Measurements from ENCODE around the gene COA7. TPM values are rescaled to one million over a fixed set of nuclear protein-coding genes. Genes with fewer than 3 reads are reported as not detected.

COA7 gene
- total RNA-seq, 1 experiment from 2014 or later, result 13.0 TPM

GRCh38 chr1:52667984-52668383 is 30.2 kb downstream of the COA7 start:
- Histone ChIP-seq H3K79me2 (ENCODE audit: low read length) (no peaks in the 10 kb centered on the region), H3K9ac (ENCODE audit: low read length) (no peak overlapping the region), H2AFZ (ENCODE audit: low read length) (no peak overlapping the region), H3K27ac (ENCODE audit: low read length) (no peak overlapping the region), H4K20me1 (ENCODE audit: low read length) (no peaks in the 10 kb centered on the region), H3K36me3 (ENCODE audit: low read depth, low read length) (no peaks in the 10 kb centered on the region), H3K4me2 (ENCODE audit: low read length) (no peak overlapping the region), H3K9me2 (replicated peaks; ENCODE audit: low read length) (no peaks in the 10 kb centered on the region), H3K4me3 (ENCODE audit: low read length) (no peak overlapping the region), H3K4me1 (ENCODE audit: insufficient read depth, low read length) (peaks cover 20% of the 10 kb centered on the region), H3K9me3 (ENCODE audit: low read length) (no peaks in the 10 kb centered on the region), H3K27me3 (ENCODE audit: low read length) (no peaks in the 10 kb centered on the region), H3F3A (ENCODE audit: low read length, unreplicated experiment) (no peaks in the 10 kb centered on the region)
- no peak for DNase-seq
- ATAC-seq, result no peak
- intact Hi-C loops (cut with micrococcal nuclease), result no loop called here
- TF ChIP-seq CTCF (conservative IDR thresholded peaks at IDR 0.05; ENCODE audit: low read depth, low read length) (no peak), EZH2phosphoT487 (IDR thresholded peaks at IDR 0.05; ENCODE audit: borderline replicate concordance, low read length) (no peak), EZH2 (IDR thresholded peaks at IDR 0.05; ENCODE audit: low read length, unreplicated experiment) (no peak)
- no TSS peak for BruUV-seq (replicated peaks)
- POLR2A ChIA-PET (ENCODE audit: unreplicated experiment), result no interaction called here
- CTCF ChIA-PET, result no interaction called here

- Histone ChIP-seq H2AFZ (ENCODE audit: low read length) (no peak overlapping the region), H3K9me3 (ENCODE audit: low read length) (no peaks in the 10 kb centered on the region), H3K27me3 (ENCODE audit: low read length) (no peaks in the 10 kb centered on the region), H3F3A (ENCODE audit: low read length, unreplicated experiment) (no peaks in the 10 kb centered on the region), H3K4me3 (ENCODE audit: low read length) (no peak overlapping the region), H3K27ac (ENCODE audit: low read length) (no peak overlapping the region), H3K79me2 (ENCODE audit: low read length) (no peaks in the 10 kb centered on the region), H3K9ac (ENCODE audit: low read length) (no peak overlapping the region), H4K20me1 (ENCODE audit: low read length) (no peaks in the 10 kb centered on the region), H3K4me1 (ENCODE audit: insufficient read depth, low read length) (peaks cover 22% of the 10 kb centered on the region), H3K9me2 (replicated peaks; ENCODE audit: low read length) (no peaks in the 10 kb centered on the region), H3K36me3 (ENCODE audit: low read depth, low read length) (no peaks in the 10 kb centered on the region), H3K4me2 (ENCODE audit: low read length) (no peak overlapping the region)
- ATAC-seq (no peak), DNase-seq (no peak)
- intact Hi-C loops (cut with micrococcal nuclease), result no loop called here
- POLR2A ChIA-PET (ENCODE audit: unreplicated experiment), result no interaction called here
- CTCF ChIA-PET, result no interaction called here
- BruUV-seq (replicated peaks), result no TSS peak
- TF ChIP-seq EZH2phosphoT487 (IDR thresholded peaks at IDR 0.05; ENCODE audit: borderline replicate concordance, low read length), result no peak
- TF ChIP-seq CTCF (conservative IDR thresholded peaks at IDR 0.05; ENCODE audit: low read depth, low read length), result no peak
- no peak for TF ChIP-seq EZH2 (IDR thresholded peaks at IDR 0.05; ENCODE audit: low read length, unreplicated experiment)
Observed at GRCh38 chr1:52667290-52667689, 30.9 kb downstream of the COA7 start.

GRCh38 chr1:52665006-52665941 is 32.9 kb downstream of the COA7 start:
- TF ChIP-seq EZH2 (IDR thresholded peaks at IDR 0.05; ENCODE audit: low read length, unreplicated experiment) (no peak), EZH2phosphoT487 (IDR thresholded peaks at IDR 0.05; ENCODE audit: borderline replicate concordance, low read length) (no peak), CTCF (conservative IDR thresholded peaks at IDR 0.05; ENCODE audit: low read depth, low read length) (no peak)
- BruUV-seq (replicated peaks), result no TSS peak
- CTCF ChIA-PET, result interaction anchor here (0.6 kb wide), 1 partner anchor 83 kb away, joined by 3 read pairs; no protein-coding TSS in a partner anchor

More at GRCh38 chr1:52665006-52665941, 32.9 kb downstream of the COA7 start:
- H3K79me2 ChIP-seq (ENCODE audit: low read length), result no peaks in the 10 kb centered on the region
- no peaks in the 10 kb centered on the region for H3F3A ChIP-seq (ENCODE audit: low read length, unreplicated experiment)
- DNase-seq (no peak), ATAC-seq (no peak)
- H3K4me1 ChIP-seq (ENCODE audit: insufficient read depth, low read length), result peaks cover 23% of the 10 kb centered on the region
- H3K36me3 ChIP-seq (ENCODE audit: low read depth, low read length), result no peaks in the 10 kb centered on the region
- H4K20me1 ChIP-seq (ENCODE audit: low read length), result no peaks in the 10 kb centered on the region
- POLR2A ChIA-PET (ENCODE audit: unreplicated experiment), result no interaction called here
- no peak overlapping the region for H3K4me2 ChIP-seq (ENCODE audit: low read length)
- no peak overlapping the region for H2AFZ ChIP-seq (ENCODE audit: low read length)
- H3K4me3 ChIP-seq (ENCODE audit: low read length), result no peak overlapping the region
- H3K27me3 ChIP-seq (ENCODE audit: low read length), result no peaks in the 10 kb centered on the region
- H3K9ac ChIP-seq (ENCODE audit: low read length), result no peak overlapping the region
- H3K27ac ChIP-seq (ENCODE audit: low read length), result no peak overlapping the region
- no peaks in the 10 kb centered on the region for H3K9me3 ChIP-seq (ENCODE audit: low read length)
- no peaks in the 10 kb centered on the region for H3K9me2 ChIP-seq (replicated peaks; ENCODE audit: low read length)
- intact Hi-C loops (cut with micrococcal nuclease), result no loop called here
